GM13976 (cell line): ENCODE results near the gene SYT1.

ENCODE experiments used
- DNase-seq: peaks from one replicate; pipeline ENCODE4 v3.0.0; 2012; ENCODE audit warnings: low spot score
- CTCF ChIP-seq: IDR thresholded peaks from 2 replicates; pipeline ENCODE4 v1.5.1; 2012; ENCODE audit warnings: borderline replicate concordance, mild to moderate bottlenecking; ENCODE audit not compliant: insufficient read depth; ENCODE audit errors: extremely low read depth, missing control alignments, control extremely low read depth
- in situ Hi-C: fragments of 300-500 bp; cut with MboI; formaldehyde crosslinking; loops from one replicate; pipeline ENCODE4 v1.12.0; 2022; ENCODE audit warnings: low sequenced_read_pairs, mixed read lengths, inconsistent platforms; ENCODE audit not compliant: unreplicated experiment

SYT1 gene

GRCh38 chr12:79283364-79283763 lies 418.8 kb downstream of the SYT1 start:
- in situ Hi-C loops: no loop called here
- DNase-seq: no peak
- no peak for TF ChIP-seq CTCF

GRCh38 chr12:79288911-79289310 lies 424.3 kb downstream of the SYT1 start:
- no peak for DNase-seq
- in situ Hi-C loops: no loop called here

GRCh38 chr12:79291711-79292110 lies 427.1 kb downstream of the SYT1 start:
- no peak for TF ChIP-seq CTCF
- DNase-seq: no peak
- in situ Hi-C loops: no loop called here

More at GRCh38 chr12:79288911-79289310, 424.3 kb downstream of the SYT1 start:
- no peak for TF ChIP-seq CTCF

- DNase-seq: no peak
- TF ChIP-seq CTCF: no peak
- in situ Hi-C loops: no loop called here
These were observed 430.0 kb downstream of the SYT1 start for GRCh38 chr12:79294590-79294989.

GRCh38 chr12:79295572-79295971 lies 431.0 kb downstream of the SYT1 start:
- DNase-seq: no peak
- TF ChIP-seq CTCF: no peak

GRCh38 chr12:79296133-79296532 lies 431.6 kb downstream of the SYT1 start:
- no peak for TF ChIP-seq CTCF
- in situ Hi-C loops: no loop called here
- no peak for DNase-seq

More at GRCh38 chr12:79295572-79295971, 431.0 kb downstream of the SYT1 start:
- in situ Hi-C loops: no loop called here

GRCh38 chr12:79296871-79297270 lies 432.3 kb downstream of the SYT1 start:
- no peak for DNase-seq
- no peak for TF ChIP-seq CTCF
- in situ Hi-C loops: no loop called here
